NCI-H146 treated with DMSO at 0.1 percent for 48 hours (cell line): ENCODE measurements around the gene PCDHB4.
"Not testable (repeated sequence)": the region's sequence is repeated elsewhere in the genome, so short reads cannot be mapped to it uniquely, and the experiment has no call there.

Experiments used
- DNase-seq: peaks from one replicate; lab custom pipeline; 2025; ENCODE audit not compliant: unreplicated experiment; lab: John Stamatoyannopoulos, UW

The PCDHB4 gene

DNA sequence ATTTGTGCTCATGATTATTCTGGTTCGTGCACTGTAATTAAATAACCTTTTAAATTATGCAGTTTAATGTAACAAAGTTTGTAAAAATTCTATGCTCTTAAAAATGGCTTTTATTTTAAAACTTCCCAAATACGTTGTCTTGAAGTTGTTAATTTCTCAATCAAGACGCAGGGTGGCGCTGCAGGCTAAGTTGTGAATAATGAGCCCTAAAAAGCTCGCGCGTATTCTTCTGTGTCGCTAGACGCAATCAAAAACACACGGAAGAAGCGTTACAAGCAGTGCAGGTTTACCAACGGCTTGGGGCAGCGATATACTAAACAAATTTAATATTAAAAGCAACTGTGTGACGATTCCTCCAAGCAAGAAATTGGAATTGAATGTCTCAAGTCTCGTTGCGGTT, at the start of gene PCDHB4:
Gene PCDHB4 (plus strand): TSS at position 256 of the 400 bp plus-strand sequence. CDS start 181 bp downstream, outside the sequence.
- no peak for DNase-seq

DNA sequence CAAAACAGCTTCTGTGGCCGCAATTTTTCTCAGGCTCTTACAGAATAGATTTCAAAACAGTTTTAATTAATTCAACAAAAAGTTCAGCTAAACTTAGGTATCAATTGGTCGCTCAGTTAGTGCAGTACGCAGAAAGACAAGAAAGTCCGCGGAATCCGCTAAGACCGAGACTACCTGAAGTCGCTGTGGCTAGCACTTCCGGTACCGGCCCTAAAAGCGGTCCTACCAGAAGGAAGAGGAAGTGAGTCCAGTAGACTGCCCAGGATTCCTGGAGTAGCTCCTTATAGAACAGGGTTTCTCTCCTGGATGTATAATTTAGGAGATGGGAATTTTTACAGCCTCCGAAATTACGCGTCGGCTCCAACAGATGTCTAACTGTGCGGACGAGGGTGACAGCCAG, 43.8 kb upstream of the PCDHB4 start:
- DNase-seq = no peak

DNA sequence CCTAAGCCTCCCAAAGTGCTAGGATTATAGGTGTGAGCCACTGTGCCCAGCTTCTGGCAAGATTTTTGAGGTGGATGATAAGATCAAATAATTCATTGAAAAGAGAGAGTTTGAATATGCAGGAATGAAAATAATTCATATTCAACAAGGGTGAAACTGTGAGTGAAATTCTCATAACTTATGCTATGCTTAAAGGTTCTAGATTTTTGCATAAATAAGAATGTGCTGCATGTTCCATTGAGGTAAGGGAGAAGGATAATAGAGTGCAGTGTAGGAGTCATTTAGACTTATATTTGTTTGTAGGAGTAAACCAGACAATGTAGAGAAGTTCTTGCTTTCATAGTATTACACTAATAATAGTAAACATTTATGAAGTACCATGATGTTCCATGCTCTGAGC, 39.4 kb upstream of the PCDHB4 start:
- DNase-seq = no peak

DNA sequence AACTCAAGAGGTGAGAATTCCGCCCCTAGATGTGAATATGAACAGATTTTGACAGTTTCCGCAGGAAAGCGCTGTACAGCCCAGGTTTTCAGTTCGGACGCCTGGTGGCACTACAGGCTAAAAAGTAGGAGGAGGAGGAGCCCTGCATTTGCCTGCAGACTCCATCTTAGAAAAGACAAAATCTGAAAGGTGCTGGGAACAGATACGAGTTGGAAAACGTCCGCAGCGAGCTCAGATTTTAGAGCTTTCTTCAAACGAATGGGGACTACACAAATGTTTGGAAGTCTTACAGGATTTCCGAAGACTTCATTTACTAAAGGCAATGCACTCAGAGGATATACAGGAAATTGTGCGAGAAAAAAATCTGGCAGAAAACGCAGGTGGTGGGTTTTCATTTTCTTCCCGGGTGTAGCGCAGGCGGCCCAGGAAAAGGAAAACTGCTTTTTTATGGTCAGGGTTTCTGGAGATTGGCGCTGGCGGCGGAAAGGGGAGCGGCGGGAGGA, 37.1 kb upstream of the PCDHB4 start:
- peak; percentile 49 for DNase-seq

DNA sequence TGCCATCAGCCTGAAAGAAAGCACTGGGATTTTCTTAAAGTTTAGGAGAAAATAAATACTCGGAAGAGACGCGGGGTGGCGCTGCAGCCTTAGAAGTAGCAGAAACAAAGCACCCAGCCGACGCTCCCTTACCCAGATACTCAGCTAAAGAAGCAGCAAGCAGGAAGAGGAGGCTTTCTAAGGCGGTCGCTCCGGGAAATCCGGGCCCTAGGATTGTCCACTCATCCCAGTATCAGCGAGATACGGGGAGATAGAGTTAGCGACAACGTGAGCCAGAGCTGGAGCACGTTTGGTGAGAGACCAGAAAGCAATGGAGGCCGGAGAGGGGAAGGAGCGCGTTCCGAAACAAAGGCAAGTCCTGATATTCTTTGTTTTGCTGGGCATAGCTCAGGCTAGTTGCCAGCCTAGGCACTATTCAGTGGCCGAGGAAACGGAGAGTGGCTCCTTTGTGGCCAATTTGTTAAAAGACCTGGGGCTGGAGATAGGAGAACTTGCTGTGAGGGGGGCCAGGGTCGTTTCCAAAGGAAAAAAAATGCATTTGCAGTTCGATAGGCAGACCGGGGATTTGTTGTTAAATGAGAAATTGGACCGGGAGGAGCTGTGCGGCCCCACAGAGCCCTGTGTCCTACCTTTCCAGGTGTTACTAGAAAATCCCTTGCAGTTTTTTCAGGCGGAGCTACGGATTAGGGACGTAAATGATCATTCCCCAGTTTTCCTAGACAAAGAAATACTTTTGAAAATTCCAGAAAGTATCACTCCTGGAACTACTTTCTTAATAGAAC, 26.9 kb upstream of the PCDHB4 start, which contains the start of gene PCDHB2:
Gene PCDHB2 (plus strand): TSS at position 135 of the 782 bp plus-strand sequence. CDS start 176 bp downstream, at position 311.
- peak; percentile 75 for DNase-seq

DNA sequence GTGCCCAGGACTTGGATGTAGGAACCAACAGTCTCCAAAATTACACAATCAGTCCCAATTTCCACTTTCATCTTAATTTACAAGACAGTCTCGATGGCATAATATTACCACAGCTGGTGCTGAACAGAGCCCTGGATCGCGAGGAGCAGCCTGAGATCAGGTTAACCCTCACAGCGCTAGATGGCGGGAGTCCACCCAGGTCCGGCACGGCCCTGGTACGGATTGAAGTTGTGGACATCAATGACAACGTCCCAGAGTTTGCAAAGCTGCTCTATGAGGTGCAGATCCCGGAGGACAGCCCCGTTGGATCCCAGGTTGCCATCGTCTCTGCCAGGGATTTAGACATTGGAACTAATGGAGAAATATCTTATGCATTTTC, 26.4 kb upstream of the PCDHB4 start:
- no peak for DNase-seq

DNA sequence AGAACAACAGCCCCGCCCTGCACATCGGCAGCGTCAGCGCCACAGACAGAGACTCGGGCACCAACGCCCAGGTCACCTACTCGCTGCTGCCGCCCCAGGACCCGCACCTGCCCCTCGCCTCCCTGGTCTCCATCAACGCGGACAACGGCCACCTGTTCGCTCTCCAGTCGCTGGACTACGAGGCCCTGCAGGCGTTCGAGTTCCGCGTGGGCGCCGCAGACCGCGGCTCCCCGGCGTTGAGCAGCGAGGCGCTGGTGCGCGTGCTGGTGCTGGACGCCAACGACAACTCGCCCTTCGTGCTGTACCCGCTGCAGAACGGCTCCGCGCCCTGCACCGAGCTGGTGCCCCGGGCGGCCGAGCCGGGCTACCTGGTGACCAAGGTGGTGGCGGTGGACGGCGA, 25.4 kb upstream of the PCDHB4 start:
- not testable (repeated sequence) for DNase-seq

DNA sequence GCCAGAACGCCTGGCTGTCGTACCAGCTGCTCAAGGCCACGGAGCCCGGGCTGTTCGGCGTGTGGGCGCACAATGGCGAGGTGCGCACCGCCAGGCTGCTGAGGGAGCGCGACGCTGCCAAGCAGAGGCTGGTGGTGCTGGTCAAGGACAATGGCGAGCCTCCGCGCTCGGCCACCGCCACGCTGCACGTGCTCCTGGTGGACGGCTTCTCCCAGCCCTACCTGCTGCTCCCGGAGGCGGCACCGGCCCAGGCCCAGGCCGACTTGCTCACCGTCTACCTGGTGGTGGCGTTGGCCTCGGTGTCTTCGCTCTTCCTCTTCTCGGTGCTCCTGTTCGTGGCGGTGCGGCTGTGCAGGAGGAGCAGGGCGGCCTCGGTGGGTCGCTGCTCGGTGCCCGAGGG, 25.0 kb upstream of the PCDHB4 start:
- not testable (repeated sequence) for DNase-seq

DNA sequence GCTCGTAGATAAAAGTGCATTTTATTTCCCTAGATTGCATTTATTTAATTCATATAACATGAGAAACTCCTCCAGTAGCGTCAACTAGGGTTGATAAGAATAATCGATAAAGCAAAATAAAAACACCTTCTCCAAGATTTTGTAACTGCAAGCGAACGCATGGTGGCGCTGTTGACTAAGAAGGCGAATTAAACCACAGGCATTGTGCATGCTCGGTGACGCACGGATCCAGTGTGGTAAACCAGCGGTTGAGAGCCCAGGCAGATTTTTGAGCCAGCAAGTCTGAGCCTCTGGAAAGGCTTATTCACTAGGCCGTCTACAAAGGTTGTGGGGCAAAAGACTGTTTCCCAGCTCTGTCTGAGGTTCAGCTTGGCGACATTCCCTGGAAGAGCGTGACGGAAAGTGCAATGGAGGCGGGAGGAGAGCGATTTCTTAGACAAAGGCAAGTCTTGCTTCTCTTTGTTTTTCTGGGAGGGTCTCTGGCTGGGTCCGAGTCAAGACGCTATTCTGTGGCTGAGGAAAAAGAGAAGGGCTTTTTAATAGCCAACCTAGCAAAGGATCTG, 21.3 kb upstream of the PCDHB4 start, which contains the start of gene PCDHB3:
Gene PCDHB3 (plus strand): TSS at position 231 of the 563 bp plus-strand sequence. CDS start 177 bp downstream, at position 408.
- DNase-seq = no peak

DNA sequence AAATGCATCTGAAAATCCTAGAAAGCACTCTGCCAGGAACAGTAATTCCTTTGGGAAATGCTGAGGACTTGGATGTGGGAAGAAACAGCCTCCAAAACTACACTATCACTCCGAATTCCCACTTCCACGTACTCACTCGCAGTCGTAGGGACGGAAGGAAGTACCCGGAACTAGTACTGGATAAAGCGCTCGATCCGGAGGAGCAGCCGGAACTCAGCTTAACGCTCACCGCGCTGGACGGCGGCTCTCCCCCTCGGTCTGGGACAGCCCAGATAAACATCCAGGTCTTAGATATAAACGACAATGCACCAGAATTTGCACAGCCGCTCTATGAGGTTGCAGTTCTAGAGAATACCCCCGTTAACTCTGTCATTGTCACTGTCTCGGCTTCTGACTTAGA, 20.6 kb upstream of the PCDHB4 start:
- no peak for DNase-seq

DNA sequence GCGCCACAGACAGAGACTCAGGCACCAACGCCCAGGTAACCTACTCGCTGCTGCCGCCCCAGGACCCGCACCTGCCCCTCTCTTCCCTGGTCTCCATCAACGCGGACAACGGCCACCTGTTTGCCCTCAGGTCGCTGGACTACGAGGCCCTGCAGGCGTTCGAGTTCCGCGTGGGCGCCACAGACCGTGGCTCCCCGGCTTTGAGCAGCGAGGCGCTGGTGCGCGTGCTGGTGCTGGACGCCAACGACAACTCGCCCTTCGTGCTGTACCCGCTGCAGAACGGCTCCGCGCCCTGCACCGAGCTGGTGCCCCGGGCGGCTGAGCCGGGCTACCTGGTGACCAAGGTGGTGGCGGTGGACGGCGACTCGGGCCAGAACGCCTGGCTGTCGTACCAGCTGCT, 19.5 kb upstream of the PCDHB4 start:
- not testable (repeated sequence) for DNase-seq

DNA sequence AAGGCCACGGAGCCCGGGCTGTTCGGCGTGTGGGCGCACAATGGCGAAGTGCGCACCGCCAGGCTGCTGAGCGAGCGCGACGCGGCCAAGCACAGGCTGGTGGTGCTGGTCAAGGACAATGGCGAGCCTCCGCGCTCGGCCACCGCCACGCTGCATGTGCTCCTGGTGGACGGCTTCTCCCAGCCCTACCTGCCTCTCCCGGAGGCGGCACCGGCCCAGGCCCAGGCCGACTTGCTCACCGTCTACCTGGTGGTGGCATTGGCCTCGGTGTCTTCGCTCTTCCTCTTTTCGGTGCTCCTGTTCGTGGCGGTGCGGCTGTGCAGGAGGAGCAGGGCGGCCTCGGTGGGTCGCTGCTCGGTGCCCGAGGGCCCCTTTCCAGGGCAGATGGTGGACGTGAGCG, 19.1 kb upstream of the PCDHB4 start:
- DNase-seq = not testable (repeated sequence)

DNA sequence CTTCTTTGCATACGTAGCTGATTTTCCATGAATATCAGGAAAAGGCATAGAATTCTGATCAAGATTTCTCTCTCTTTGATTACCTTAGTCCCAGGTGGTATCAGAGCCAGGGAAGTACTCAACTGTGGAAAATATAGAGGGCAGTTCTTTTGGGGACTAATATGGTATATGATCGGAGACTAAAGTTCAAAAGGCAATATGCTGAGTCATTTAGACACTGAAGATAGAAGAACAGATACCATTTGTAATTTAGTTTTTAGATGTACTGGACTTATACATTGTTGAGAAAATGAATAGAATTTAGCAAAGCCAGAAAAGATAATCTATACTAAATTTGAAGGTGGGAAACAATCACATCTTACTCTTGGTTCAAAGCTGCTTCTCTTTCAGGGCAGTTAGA, 16.3 kb upstream of the PCDHB4 start:
- DNase-seq = no peak

DNA sequence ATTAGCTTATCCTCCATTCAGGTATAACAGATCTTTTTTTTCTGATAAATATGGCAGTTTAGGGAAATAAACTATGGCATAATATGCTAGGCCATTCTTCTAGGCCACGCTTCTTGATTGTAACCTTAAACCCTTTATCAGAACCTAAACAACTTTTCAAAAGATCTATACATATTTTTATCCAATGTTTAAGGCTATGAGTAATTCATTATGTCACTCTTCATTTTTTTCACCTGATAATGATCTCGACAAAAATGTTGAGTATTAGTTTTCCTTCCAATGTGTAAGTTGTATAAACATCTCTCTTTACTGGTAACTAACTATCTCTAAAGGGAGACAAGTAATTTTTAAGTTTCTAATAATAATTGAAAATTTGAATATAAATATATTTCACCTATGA, 2.4 kb upstream of the PCDHB4 start:
- no peak for DNase-seq

DNA sequence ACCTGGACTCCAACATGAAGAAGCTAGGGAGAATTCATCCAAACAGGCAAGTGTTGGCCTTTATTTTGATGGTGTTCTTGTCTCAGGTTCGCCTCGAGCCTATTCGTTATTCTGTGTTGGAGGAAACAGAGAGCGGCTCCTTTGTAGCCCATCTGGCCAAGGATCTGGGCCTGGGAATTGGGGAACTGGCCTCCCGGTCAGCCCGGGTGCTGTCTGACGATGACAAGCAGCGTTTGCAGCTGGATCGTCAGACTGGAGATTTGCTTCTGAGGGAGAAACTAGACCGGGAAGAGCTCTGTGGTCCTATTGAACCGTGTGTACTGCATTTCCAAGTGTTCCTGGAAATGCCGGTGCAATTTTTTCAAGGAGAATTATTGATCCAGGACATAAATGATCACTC, 367 bp downstream of the PCDHB4 start:
- no peak for DNase-seq

DNA sequence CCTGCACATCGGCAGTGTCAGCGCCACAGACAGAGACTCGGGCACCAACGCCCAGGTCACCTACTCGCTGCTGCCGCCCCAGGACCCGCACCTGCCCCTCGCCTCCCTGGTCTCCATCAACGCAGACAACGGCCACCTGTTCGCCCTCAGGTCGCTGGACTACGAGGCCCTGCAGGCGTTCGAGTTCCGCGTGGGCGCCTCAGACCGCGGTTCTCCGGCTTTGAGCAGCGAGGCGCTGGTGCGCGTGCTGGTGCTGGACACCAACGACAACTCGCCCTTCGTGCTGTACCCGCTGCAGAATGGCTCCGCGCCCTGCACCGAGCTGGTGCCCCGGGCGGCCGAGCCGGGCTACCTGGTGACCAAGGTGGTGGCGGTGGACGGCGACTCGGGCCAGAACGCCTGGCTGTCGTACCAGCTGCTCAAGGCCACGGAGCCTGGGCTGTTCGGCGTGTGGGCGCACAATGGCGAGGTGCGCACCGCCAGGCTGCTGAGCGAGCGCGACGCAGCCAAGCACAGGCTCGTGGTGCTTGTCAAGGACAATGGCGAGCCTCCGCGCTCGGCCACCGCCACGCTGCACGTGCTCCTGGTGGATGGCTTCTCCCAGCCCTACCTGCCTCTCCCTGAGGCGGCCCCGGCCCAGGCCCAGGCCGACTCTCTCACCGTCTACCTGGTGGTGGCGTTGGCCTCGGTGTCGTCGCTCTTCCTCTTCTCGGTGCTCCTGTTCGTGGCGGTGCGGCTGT, 1.9 kb downstream of the PCDHB4 start:
- DNase-seq = not testable (repeated sequence)

DNA sequence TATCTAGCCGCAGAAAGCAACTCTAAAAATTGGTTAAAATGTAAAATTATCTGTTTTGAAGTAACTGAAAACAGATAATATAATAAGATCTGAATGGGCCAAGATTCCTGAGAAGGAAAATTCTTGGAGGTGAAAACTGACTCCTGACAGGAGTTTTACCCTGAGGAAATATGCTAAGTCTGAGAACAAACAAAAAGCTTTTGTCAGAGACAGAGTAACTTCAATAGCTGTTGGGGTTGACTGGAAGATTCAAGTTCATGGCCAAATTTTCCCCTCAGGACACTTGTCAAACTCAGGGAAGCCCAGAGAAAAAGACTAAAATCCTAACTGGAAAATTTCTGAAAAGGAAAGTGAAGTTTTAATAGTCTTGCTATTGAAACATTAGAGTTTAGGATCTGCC, 5.7 kb downstream of the PCDHB4 start:
- no peak for DNase-seq

DNA sequence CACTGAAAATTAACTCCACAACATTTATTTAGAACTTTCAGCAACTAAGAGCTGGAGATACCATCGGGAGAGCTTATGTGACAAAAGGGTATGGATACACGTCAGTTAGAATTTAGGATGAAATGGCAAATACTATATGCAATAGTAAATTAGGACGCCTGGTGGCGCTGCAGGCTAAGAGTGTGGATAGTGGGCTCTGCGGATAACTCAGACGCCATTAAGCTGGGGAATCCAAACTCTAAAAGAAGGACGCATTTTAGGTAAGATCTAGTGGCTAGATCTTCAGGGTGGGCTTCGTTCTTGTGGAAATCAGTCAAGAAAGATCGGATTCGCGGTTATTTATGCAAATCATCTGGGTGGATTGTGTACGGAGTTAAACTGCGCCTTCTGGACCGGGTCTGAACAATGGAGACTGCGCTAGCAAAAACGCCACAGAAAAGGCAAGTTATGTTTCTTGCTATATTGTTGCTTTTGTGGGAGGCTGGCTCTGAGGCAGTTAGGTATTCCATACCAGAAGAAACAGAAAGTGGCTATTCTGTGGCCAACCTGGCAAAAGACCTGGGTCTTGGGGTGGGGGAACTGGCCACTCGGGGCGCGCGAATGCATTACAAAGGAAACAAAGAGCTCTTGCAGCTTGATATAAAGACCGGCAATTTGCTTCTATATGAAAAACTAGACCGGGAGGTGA, 13.6 kb downstream of the PCDHB4 start, which contains the start of gene PCDHB5:
Gene PCDHB5 (plus strand): TSS at position 177 of the 688 bp plus-strand sequence. CDS start 229 bp downstream, at position 406.
- peak; percentile 32 for DNase-seq

DNA sequence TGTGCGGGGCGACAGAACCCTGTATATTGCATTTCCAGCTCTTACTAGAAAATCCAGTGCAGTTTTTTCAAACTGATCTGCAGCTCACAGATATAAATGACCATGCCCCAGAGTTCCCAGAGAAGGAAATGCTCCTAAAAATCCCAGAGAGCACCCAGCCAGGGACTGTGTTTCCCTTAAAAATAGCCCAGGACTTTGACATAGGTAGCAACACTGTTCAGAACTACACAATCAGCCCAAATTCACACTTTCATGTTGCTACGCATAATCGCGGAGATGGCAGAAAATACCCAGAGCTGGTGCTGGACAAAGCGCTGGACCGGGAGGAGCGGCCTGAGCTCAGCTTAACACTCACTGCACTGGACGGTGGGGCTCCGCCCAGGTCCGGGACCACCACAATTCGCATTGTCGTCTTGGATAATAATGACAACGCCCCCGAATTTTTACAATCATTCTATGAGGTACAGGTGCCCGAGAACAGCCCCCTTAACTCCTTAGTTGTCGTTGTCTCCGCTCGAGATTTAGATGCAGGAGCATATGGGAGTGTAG, 14.2 kb downstream of the PCDHB4 start:
- DNase-seq = no peak

DNA sequence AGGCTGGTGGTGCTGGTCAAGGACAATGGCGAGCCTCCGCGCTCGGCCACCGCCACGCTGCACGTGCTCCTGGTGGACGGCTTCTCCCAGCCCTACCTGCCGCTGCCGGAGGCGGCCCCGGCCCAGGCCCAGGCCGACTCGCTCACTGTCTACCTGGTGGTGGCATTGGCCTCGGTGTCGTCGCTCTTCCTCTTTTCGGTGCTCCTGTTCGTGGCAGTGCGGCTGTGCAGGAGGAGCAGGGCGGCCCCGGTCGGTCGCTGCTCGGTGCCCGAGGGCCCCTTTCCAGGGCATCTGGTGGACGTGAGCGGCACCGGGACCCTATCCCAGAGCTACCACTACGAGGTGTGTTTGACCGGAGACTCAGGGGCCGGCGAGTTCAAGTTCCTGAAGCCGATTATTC, 15.7 kb downstream of the PCDHB4 start:
- not testable (repeated sequence) for DNase-seq

DNA sequence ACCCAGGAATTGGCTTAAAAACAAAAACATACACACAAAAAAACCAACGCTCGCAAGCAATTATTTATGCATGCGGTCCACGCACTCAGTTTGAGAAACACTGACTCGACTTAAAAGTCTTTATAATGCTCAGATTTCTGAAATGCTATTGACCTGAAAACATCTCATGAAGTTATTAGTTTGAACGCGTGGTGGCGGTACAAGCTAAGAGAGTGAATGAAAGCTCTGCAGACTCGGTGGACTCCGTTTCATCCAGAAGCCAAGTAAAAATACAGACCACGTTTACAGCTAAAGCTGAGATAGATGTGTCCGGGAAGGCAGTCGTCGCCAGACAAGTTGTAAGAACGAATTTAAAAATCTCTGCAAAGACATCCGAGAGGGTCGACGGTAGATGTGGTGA, 28.2 kb downstream of the PCDHB4 start, which contains the start of gene PCDHB6:
Gene PCDHB6 (plus strand): TSS at position 246 of the 400 bp plus-strand sequence. CDS start 201 bp downstream, outside the sequence.
- no peak for DNase-seq
